ELR (cell line): ENCODE results near the gene PSEN1.
A peak's percentile ranks its signal among the peaks of the same experiment; 100 is the strongest.

ENCODE experiments used
- DNase-seq: peaks from one replicate; pipeline ENCODE4 v3.0.0-alpha.2; 2015; ENCODE audit warnings: low read depth

Gene PSEN1

DNA sequence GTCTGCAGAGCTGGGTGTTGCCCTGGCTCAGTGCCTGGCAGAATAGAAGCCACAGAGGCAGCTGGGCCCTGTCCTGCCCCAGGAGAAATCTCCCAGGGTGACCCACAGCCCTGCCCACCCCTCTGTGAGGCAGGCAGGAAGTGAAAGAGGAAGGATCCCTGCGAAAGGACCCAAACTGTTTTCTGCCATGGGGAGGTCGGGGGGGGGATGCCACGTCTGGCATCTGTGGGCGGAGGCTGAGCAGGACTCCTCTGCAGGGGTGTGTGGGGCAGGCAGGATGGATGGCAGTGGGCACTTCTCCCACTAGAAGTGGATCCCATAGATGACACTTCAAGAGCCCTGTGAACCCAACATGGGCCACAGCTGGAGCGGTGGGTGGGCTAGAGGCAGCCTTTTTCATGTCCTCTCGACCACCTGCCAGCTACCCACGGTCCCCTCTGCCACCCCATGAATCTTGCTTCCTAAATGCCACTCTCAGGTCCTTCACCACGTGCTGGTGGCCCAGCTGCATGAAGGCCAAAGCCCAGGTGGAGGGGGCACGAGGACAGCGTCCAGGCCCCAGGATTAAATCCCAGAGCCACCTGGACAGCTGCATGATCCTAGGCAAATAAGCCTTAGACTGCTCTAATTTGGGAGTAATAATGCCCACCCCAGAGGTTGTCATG, 104.6 kb downstream of the PSEN1 start:
- no peak for DNase-seq

DNA sequence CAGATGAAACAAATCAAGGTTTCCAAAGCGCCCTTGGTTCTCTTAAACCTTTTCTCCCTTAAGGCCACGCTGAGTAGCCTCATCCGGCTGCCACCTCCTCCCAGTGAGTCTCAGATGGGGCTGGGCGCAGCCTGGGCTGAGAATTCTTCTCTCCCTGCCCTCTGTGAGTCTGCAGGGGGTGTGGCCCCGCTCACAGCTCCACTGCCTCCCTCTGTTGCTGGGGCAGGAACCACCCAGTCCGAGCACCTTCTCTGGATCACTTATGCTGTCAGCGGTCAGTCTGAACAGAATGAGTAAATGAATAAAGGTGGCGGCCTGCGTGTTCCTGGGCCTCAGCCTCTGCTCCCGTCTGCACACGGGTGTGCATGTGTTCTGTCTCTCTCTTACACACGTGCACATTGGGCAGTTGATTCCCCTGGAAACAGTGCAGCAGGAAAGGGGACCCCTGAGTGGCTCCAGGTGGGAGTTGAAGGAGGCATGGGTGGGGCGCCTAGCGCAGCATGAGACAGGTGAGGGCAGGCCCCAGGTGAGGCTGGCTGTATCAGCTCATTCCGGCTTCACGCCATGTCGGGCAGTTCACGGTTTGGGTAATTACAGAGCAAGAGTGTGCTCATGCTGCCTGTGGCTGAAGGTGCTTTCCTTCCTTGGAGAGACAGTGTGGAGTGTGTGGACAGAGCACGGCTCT, 105.3 kb downstream of the PSEN1 start:
- DNase-seq, result no peak

DNA sequence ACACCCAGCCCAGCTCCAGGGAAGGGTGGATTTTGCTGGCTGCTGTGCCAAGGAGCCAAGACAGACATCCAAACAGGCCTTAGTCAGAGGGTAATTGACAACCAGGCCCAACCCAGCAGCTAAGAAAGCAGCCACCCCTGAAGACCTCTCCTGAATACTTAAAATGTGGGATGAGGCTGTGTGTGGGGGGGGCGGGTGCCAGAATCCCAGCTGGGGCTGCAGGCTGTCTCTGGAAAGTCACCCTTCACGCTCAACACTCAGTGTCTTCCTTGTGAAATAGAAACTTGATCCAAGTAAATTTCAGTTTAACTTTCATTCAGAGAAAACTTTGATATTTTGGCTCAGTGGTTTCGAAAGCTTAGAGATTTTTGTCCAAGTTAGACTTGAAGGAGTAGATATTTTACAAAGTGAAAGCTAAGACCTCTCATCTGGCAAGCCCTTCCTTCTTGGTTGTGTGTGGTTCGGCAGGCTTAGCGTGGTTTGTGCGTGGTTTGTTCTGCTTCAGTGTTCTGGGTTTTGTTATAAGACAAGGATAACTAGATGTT, 106.1 kb downstream of the PSEN1 start:
- no peak for DNase-seq

DNA sequence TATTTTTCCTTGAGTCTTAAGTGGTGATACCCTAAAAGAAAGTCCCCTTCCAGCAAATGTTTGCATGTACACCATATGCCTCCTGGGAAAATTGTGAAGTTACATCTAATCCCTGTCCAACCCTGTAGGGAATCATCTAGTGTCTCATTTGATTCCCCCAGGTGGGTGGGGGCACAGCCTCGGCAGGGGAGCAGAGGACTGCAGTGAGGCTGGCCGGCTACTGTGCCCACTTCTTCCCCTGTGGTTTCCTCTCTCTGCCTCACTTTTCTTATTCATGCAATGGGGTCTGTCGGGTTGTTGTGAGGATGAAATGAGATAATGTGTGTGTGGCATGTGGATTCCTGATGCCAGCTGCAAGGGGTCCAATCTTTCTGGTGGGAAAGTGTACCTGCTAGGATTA, 107.0 kb downstream of the PSEN1 start:
- DNase-seq, result no peak

DNA sequence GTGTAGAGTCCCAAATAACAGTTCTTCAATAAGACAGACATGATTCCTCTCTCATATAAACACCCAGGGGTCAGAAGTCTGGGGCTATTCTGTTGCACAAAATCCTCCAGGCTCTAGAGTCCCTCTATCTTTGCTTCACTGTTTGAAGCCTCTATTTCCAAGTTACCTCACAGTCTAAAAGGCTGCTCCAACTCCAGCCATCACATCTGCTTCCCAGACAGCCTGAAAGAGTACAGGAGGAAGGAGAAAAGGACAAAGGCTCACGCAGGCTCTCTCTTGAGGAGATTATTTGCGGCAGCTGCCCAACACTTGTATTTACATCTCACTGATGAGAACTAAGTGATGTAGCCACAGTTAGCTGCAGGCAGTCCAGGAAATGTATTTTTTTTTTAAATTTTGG, 107.4 kb downstream of the PSEN1 start:
- no peak for DNase-seq

DNA sequence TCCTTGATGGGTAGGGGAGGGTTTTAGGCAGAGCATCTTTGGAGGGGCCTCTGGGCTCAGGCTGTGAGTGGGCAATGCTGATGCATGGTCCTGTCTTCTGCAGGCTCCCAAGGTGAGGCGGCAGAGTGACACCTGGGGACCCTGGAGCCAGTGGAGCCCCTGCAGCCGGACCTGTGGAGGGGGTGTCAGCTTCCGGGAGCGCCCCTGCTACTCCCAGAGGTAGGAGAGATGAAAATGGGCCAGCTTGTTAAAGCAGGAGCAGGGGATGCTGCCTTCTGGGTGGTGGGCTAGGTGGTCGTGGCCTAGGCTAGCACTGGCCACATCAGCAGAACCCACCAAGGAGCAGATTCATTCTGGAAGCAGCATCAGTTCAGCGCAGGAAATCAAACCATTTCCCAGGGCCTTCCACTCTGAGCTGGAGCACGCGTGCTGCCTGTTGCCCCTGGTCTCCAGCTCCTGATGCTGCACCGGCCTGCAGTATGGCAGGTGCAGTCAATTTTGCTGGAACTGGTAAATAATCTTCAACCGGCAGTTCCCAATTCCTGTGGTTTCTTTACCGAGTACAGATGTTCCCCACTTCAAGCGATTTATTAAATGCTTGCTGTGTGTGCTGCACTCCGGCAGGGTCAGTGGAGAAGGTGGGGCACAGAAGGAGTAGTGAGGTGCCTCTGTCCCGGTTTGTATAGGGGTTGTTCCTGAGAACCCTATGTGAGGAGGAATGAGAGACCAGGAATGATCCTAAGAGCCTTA, 108.4 kb downstream of the PSEN1 start:
- DNase-seq, result no peak

DNA sequence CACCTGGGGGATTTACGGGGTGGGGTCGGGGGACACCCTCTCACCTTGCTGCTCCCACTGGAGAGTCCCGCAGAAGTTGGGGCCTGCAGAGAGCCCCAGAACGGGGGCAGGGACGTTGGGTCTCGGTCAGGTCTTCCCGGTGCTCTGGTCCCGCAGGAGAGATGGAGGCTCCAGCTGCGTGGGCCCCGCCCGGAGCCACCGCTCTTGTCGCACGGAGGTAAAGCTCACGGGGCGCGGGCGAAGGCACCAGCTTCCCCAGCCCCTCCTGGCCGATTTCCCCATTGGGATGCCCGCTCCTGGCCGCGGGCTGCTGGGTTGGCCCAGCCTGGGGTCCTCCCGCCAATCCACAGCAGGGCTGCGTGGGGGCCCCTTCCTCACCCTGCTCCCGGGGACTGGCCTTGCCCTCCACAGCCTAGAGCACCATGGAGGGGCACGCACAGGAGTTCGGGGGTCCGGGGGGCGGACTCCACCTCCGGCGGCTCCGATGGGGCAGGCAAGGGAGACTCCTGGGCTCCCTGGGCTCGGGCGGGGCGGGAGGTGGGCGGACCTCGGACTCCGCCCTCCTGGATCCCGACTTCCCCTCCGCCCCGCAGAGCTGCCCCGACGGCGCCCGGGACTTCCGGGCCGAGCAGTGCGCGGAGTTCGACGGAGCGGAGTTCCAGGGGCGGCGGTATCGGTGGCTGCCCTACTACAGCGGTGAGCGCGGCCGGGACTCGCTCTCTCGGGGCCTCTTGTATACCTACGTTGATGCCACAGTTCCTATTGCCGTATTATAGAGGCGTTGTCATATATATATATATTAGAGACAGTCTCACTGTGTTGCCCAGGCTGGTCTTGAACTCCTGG, 109.4 kb downstream of the PSEN1 start:
- DNase-seq, result peak; percentile 68

DNA sequence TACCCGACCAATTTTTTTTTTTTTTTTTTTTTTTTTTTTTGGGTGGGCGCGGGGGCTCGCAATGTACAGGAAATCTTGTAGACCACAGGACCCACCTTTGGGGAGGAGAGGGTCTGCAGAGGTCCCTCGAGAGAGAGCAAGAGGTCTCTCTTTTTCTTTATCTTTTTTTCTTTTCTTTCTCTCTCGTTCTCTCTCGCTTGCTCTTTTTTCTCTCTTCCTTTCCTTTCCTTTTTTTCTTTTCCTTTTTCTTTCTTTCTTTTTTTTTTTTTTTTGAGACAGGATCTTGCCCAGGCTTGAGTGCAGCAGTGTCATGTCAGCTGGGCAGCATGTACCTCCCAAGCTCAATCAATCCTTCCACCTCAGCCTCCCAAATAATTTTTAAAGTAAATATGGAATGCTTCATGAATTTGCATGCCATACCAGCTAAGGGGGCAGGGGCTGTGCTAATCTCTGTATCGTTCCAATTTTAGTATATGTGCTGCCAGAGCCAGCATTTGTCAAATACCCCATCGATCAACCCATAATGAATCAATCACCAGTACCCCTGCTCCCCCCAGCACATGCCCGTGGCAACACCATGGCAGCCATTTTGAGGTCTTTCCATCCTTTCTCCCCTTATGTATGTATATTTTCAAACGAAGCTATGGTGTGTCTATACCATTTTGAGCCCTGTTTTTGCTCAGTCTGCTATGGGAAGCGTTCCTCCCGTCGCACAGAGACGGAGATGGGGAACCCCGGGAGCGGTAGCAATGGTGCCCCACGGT, 110.3 kb downstream of the PSEN1 start:
- DNase-seq, result no peak

DNA sequence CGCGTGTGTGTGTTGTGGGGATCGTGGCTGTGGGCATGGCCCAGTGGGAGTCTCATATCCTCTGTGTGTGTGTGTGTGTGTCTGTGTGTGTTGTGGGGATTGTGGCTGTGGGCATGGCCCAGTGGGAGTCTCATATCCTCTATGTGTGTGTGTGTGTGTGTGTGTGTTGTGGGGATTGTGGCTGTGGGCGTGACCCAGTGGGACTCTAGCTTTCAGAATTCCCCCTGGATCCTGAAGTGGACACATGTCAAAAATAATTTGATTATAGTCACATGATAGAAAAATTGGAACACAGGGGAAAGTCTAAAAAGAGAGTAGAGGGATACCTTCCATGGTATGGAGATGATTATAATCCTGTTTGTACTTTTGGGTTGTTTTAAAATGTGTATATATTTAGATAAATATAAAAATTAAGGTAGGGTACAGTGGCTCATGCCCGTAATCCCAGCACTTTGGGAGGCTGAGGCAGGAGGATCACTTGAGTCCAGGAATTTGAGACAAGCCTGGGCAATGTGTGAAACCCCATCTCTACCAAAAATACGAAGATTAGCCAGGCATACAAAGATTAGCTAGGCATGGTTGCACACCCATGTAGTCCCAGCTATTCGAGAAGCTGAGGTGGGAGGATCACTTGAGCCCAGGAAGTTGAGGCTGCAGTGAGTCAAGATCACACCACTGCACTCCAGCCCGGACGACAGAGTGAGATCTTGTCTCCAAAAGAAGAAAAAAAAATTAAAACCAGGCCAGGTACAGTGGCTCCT, 112.0 kb downstream of the PSEN1 start:
- DNase-seq, result peak; percentile 63

DNA sequence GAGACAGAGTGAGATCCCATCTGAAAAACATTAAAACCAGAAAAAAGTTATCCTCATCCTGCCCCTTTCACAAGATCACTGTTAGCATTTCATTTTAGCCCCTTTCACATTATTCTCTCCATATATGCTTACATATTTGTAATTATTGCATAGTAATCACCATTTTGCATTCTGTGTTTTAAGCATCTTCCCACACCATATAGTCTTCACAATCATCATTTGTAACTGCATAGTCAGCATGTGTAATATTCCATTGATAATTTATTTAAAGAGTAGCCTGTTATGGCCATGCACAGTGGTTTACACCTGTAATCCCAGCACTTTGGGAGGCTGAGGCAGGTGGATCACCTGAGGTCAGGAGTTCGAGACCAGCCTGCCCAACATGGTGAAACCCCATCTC, 112.8 kb downstream of the PSEN1 start:
- DNase-seq, result no peak

DNA sequence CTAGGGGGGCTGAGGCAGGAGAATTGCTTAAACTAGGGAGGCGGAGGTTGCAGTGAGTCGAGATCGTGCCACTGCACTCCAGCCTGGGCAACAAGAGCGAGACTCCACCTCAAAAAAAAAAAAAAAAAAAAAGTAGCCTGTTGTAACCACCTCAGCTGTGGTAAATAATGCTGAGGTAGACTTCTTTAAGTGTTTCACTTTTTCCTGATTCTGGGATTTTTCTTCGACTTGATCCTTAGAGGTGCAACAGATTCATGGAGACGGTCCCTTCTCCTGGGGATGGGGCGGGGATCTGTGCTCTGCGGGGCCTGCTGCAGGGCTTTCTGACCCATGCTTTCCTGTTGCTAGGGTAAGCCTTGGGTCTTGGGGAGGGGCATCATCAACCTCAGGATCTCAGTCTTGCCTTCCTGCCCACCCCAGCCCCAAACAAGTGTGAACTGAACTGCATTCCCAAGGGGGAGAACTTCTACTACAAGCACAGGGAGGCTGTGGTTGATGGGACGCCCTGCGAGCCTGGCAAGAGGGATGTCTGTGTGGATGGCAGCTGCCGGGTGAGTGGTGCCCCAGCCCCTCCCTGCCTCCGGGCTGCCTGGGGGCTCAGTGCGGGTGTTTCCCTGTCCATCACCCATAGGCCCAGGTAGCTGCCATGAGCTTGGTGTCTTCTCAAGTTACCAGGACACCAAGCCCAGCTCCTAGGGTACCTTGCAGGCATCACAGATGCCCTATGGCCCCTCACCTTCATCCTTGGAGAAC, 113.4 kb downstream of the PSEN1 start:
- no peak for DNase-seq

DNA sequence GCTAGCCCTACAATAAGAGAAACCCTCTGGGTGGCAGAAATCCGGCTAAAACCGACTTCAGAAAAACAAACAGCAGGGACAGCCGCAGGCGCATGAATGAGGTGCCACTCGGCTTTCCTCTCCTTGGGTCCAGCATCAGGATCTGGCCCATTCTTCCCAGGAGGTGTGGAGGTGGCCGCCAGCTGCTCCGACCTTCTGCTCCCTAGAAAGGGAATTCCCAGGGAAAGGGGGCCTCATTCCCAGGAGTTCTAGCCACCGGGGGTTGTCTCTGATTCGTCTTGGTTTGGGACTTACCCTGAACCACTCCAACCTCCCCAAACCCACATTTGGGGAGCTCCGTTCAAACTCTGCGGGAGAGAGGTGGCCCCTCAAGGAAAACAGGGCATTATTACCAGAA, 114.0 kb downstream of the PSEN1 start:
- no peak for DNase-seq

DNA sequence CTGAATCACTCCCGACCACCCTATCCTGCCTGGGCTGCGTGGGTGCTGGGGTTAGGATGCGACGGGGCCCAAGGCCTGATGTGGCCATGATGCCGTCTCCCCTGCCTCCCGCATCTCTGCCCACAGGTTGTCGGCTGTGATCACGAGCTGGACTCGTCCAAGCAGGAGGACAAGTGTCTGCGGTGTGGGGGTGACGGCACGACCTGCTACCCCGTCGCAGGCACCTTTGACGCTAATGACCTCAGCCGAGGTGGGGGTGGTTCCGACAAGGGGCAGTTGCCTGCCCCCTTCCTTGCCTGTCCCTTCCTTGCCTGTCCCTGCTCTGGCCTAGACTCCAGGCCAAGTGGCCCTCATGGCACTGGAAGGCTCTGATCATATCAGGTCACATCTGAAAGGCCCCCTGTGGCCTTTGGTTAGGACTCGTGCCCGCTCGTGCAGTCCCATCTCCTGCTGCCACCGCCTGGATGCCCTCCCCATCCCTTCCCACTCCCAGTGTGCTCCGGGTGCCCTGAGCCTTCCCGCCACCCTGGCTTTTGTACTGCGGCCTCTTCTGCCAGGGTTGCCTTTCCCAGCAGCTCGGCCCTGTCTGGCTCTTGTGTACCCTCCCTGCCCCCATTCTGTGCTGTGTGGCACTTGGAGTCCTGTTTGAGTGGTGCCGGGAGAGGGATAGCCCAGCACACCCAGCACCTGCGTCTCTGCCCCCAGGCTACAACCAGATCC, 114.6 kb downstream of the PSEN1 start:
- DNase-seq, result no peak

DNA sequence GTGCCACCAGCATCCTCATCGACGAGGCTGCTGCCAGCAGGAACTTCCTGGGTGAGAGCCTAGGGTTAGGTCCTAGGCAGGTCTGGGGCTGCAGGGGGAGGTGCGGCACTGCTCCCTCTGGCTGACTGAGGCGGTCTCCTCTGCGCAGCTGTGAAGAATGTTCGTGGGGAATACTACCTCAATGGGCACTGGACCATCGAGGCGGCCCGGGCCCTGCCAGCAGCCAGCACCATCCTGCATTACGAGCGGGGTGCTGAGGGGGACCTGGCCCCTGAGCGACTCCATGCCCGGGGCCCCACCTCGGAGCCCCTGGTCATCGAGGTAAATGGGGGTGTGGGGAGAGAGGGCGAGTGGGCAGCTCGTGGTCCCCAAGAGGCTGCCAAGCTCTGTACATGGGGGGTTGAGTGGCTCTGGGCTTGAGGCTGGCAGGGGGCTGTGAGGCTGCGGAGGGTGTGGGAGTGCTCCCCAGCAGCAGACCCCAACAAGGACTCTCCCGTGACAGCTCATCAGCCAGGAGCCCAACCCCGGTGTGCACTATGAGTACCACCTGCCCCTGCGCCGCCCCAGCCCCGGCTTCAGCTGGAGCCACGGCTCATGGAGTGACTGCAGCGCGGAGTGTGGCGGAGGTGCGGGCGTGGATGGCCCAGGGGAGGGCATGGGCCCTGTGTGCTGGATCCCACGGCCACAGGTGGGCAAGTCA, 115.4 kb downstream of the PSEN1 start:
- no peak for DNase-seq

DNA sequence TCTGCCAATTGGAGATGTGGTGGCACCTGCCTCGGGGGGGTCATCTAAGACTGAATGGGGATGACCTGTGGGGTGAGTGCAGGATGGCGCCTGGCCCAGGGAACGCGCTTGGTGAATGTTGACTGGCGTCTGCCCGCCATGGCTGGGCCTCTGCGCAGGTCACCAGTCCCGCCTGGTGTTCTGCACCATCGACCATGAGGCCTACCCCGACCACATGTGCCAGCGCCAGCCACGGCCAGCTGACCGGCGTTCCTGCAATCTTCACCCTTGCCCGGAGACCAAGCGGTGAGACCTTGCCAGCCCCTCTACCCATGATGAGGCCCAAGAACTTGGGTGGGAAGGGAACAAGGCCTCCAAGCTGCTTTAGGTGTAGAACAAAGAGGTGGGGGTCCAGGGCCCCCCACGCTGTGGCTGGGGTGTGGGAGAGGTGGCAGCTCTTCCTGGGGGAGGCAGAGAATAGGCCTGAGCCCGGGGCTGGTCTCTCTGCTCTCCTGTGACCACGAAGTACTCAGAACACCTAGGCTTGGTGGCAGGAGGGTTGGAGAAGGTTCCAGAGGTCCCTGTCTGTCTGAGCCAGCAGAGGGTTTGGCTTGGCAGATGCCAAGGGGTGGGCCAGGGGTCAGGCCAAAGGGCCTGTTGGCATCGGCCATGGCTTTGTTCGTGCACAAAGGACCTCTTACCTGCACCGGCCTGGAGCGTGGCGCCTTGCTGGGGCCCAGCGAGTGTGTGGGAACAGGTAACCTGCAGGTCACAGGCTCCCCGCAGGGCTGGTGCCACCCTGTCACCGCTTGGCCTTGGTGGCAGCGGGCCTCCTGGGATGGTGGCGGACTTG, 116.4 kb downstream of the PSEN1 start:
- no peak for DNase-seq

DNA sequence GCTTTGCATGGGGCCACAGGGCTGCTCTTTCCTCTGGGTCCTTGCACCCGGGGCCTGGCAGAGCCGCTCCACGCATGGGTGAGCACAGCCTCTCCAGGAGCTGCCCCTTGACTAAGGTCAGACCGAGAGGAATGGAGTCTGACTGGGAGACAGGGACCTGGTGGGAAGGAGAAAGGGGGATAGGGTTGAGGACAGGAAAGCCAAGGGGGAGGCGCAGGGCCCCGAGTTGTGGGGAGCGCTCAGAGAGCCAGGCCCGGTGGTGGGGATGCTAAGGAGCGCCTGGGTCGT, 117.0 kb downstream of the PSEN1 start:
- no peak for DNase-seq

DNA sequence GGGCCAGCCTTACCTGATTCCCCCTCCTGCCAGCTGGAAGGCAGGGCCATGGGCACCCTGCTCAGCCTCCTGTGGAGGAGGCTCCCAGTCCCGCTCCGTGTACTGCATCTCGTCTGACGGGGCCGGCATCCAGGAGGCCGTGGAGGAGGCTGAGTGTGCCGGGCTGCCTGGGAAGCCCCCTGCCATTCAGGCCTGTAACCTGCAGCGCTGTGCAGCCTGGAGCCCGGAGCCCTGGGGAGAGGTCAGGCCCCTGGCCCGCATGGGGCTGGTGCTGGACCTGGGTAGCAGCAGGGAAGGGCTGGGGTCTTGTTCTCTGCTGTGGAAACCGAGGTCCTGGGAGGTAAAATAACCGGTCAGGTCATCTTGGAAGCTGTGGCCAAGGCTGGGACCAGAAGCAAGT, 117.4 kb downstream of the PSEN1 start:
- no peak for DNase-seq
